ENCODE measurements around the gene CDR2. TPM values are rescaled to one million over a fixed set of nuclear protein-coding genes. Genes with fewer than 3 reads are reported as not detected.

The CDR2 gene
- total and polyA plus RNA-seq, 5 experiments from 2014 or later = 46.8 to 91.0 (median 68.7) TPM

- Mint-ChIP-seq H3K36me3 (peaks cover 4 to 85% (median 24%) of the 10 kb centered on the region in 3 donors), H3K4me1 (peaks cover 11 to 23% (median 18%) of the 10 kb centered on the region in 4 donors), H3K27ac (peak overlapping the region in 8 of 10 donors; percentile 31 to 81 (median 61)), H3K9me3 (no peaks in the 10 kb centered on the region), H3K4me3 (no peak overlapping the region), H3K27me3 (no peaks in the 10 kb centered on the region)
- ATAC-seq (no peak), DNase-seq (no peak)
- POLR2A ChIA-PET = interaction anchor here (0.5 to 1.0 kb wide), 3 partner anchors 10 to 53 kb away, joined by 3 to 5 read pairs (median 4); no protein-coding TSS in a partner anchor
Observed at GRCh38 chr16:22327446-22327775, 47.0 kb downstream of the CDR2 start.

- Mint-ChIP-seq H3K27me3 (no peaks in the 10 kb centered on the region), H3K4me3 (peak overlapping the region in 1 of 10 donors; percentile 35), H3K4me1 (peaks cover 11 to 21% (median 18%) of the 10 kb centered on the region in 4 donors), H3K36me3 (peaks cover 4 to 82% (median 19%) of the 10 kb centered on the region in 3 donors), H3K9me3 (no peaks in the 10 kb centered on the region), H3K27ac (peak overlapping the region in 9 of 10 donors; percentile 31 to 80 (median 62))
- no peak for ATAC-seq
- DNase-seq = no peak
- POLR2A ChIA-PET = interaction anchor here (0.9 to 1.6 kb wide), 3 partner anchors 11 to 48 kb away, joined by 3 to 4 read pairs (median 4); partner anchors contain the start of gene CDR2
Observed at GRCh38 chr16:22326771-22327445, 47.5 kb downstream of the CDR2 start.

- peak overlapping the region in 4 of 10 donors; percentile 28 to 80 (median 52) for H3K27ac Mint-ChIP-seq
- no peaks in the 10 kb centered on the region for H3K9me3 Mint-ChIP-seq
- no peak for DNase-seq
- H3K36me3 Mint-ChIP-seq = peaks cover 0 to 77% (median 14%) of the 10 kb centered on the region in 3 donors
- H3K27me3 Mint-ChIP-seq = no peaks in the 10 kb centered on the region
- ATAC-seq = no peak
- H3K4me1 Mint-ChIP-seq = peaks cover 12 to 20% (median 19%) of the 10 kb centered on the region in 4 donors
- POLR2A ChIA-PET = interaction anchor here (1.6 kb wide), 1 partner anchor 48 kb away, joined by 4 read pairs; the partner anchor contains the start of gene CDR2
- no peak overlapping the region for H3K4me3 Mint-ChIP-seq
Observed at GRCh38 chr16:22326369-22326652, 48.1 kb downstream of the CDR2 start.

- Mint-ChIP-seq H3K4me3 (peak overlapping the region in 1 of 10 donors; percentile 24), H3K27me3 (no peaks in the 10 kb centered on the region), H3K27ac (peak overlapping the region in 3 of 10 donors; percentile 28 to 52 (median 52)), H3K36me3 (peaks cover 0 to 77% (median 16%) of the 10 kb centered on the region in 3 donors), H3K4me1 (peaks cover 17 to 24% (median 23%) of the 10 kb centered on the region in 4 donors), H3K9me3 (no peaks in the 10 kb centered on the region)
- POLR2A ChIA-PET = interaction anchor here (1.0 to 1.6 kb wide), 3 partner anchors 13 to 49 kb away, joined by 3 to 5 read pairs (median 4); partner anchors contain the start of gene CDR2
- no peak for DNase-seq
- ATAC-seq = no peak
Observed at GRCh38 chr16:22325598-22326368, 48.6 kb downstream of the CDR2 start.

- Mint-ChIP-seq H3K27me3 (no peaks in the 10 kb centered on the region), H3K4me1 (peaks cover 10 to 19% (median 17%) of the 10 kb centered on the region in 4 donors), H3K9me3 (no peaks in the 10 kb centered on the region), H3K36me3 (peaks cover 0 to 76% (median 13%) of the 10 kb centered on the region in 3 donors), H3K27ac (peak overlapping the region in 8 of 10 donors; percentile 13 to 81 (median 51)), H3K4me3 (peak overlapping the region in 1 of 10 donors; percentile 14)
- no peak for ATAC-seq
- DNase-seq = no peak
- POLR2A ChIA-PET = interaction anchor here (1.0 to 1.6 kb wide), 4 partner anchors 14 to 50 kb away, joined by 3 to 5 read pairs (median 4); partner anchors contain the start of gene CDR2
Observed at GRCh38 chr16:22324787-22325597, 49.4 kb downstream of the CDR2 start.

- DNase-seq = no peak
- Mint-ChIP-seq H3K36me3 (peaks cover 0 to 76% (median 8%) of the 10 kb centered on the region in 3 donors), H3K4me3 (peak overlapping the region in 1 of 10 donors; percentile 20), H3K27me3 (no peaks in the 10 kb centered on the region), H3K4me1 (peaks cover 5 to 16% (median 14%) of the 10 kb centered on the region in 4 donors), H3K9me3 (no peaks in the 10 kb centered on the region), H3K27ac (peak overlapping the region in 9 of 10 donors; percentile 7 to 71 (median 50))
- no peak for ATAC-seq
- POLR2A ChIA-PET = interaction anchor here (0.5 to 1.1 kb wide), 3 partner anchors 12 to 51 kb away, joined by 3 to 7 read pairs (median 3); no protein-coding TSS in a partner anchor
Observed at GRCh38 chr16:22323959-22324786, 50.2 kb downstream of the CDR2 start.

GRCh38 chr16:22323173-22323958, 51.1 kb downstream of the CDR2 start:
- Mint-ChIP-seq H3K9me3 (no peaks in the 10 kb centered on the region), H3K4me1 (peaks cover 5 to 17% (median 14%) of the 10 kb centered on the region in 4 donors), H3K27me3 (no peaks in the 10 kb centered on the region), H3K4me3 (peak overlapping the region in 1 of 10 donors; percentile 14), H3K36me3 (peaks cover 0 to 76% (median 8%) of the 10 kb centered on the region in 3 donors), H3K27ac (peak overlapping the region in 8 of 10 donors; percentile 31 to 65 (median 44))
- DNase-seq (no peak), ATAC-seq (no peak)
- POLR2A ChIA-PET = interaction anchor here (0.5 to 1.1 kb wide), 2 partner anchors 11 to 16 kb away, joined by 3 to 7 read pairs; no protein-coding TSS in a partner anchor

GRCh38 chr16:22322741-22323140, 51.7 kb downstream of the CDR2 start:
- Mint-ChIP-seq H3K4me1 (peaks cover 5 to 17% (median 13%) of the 10 kb centered on the region in 4 donors), H3K36me3 (peaks cover 0 to 76% (median 9%) of the 10 kb centered on the region in 3 donors), H3K27ac (peak overlapping the region in 5 of 10 donors; percentile 6 to 71 (median 36)), H3K9me3 (no peaks in the 10 kb centered on the region), H3K27me3 (no peaks in the 10 kb centered on the region), H3K4me3 (no peak overlapping the region)
- DNase-seq (no peak), ATAC-seq (no peak)
- POLR2A ChIA-PET = no interaction called here

GRCh38 chr16:22322021-22322471, 52.4 kb downstream of the CDR2 start:
- POLR2A ChIA-PET = interaction anchor here (1.2 to 1.6 kb wide), 2 partner anchors 8 to 15 kb away, joined by 3 to 4 read pairs; no protein-coding TSS in a partner anchor
- H3K9me3 Mint-ChIP-seq = no peaks in the 10 kb centered on the region
- peak overlapping the region in 4 of 10 donors; percentile 29 to 85 (median 58) for H3K27ac Mint-ChIP-seq
- peaks cover 5 to 17% (median 13%) of the 10 kb centered on the region in 4 donors for H3K4me1 Mint-ChIP-seq
- H3K36me3 Mint-ChIP-seq = peaks cover 0 to 76% (median 14%) of the 10 kb centered on the region in 3 donors
- DNase-seq = no peak
- no peaks in the 10 kb centered on the region for H3K27me3 Mint-ChIP-seq
- no peak overlapping the region for H3K4me3 Mint-ChIP-seq
- no peak for ATAC-seq

GRCh38 chr16:22321340-22322001, 52.9 kb downstream of the CDR2 start:
- no peak overlapping the region for H3K4me3 Mint-ChIP-seq
- DNase-seq (peak; percentile 50 to 83 (median 68)), ATAC-seq (peak; percentile 73 to 78)
- H3K4me1 Mint-ChIP-seq = peaks cover 5 to 15% (median 13%) of the 10 kb centered on the region in 4 donors
- peaks cover 0 to 73% (median 13%) of the 10 kb centered on the region in 3 donors for H3K36me3 Mint-ChIP-seq
- no peaks in the 10 kb centered on the region for H3K27me3 Mint-ChIP-seq
- POLR2A ChIA-PET = interaction anchor here (0.8 to 1.6 kb wide), 3 partner anchors 8 to 52 kb away, joined by 3 to 4 read pairs (median 4); no protein-coding TSS in a partner anchor
- no peaks in the 10 kb centered on the region for H3K9me3 Mint-ChIP-seq
- H3K27ac Mint-ChIP-seq = peak overlapping the region in 9 of 10 donors; percentile 70 to 90 (median 83)
